ENCODE measurements around the gene ENPEP.
"Not testable (repeated sequence)": the region's sequence is repeated elsewhere in the genome, so short reads cannot be mapped to it uniquely, and the experiment has no call there.

Gene ENPEP

DNA sequence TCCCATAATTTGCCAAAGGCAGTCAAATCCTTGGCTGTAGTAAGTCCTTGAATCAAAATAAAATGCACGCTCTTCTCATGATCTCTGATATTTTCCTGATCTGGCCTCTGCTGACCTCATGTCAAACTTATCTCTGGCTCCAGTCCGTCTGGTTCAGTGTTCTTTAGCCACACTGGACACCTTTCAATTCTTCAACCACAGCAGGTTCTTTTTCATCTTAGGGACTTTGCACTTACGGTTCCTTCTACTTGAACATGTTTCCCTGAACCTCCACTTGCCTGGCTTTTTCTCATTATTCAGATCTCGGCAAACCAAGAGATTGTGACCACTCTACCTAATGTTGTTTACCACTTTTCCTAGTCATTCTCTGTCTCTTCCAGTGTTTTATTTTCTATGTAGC is 10.3 kb downstream of the ENPEP start:
- TF ChIP-seq EZH2phosphoT487 (conservative IDR thresholded peaks at IDR 0.05; ENCODE audit: low read length) (no peak), CTCF (IDR thresholded peaks at IDR 0.05; ENCODE audit: insufficient read depth, low read length, poor library complexity, severe bottlenecking) (no peak)
- Histone ChIP-seq H3K4me3 (ENCODE audit: insufficient read depth, low read length, poor library complexity, severe bottlenecking) (no peak overlapping the region), H3K9me3 (ENCODE audit: insufficient read depth, low read length) (no peaks in the 10 kb centered on the region), H3K27ac (ENCODE audit: low read depth, low read length) (no peak overlapping the region), H4K20me1 (ENCODE audit: low read depth, low read length) (no peaks in the 10 kb centered on the region), H3K27me3 (ENCODE audit: low read length) (no peaks in the 10 kb centered on the region), H3K36me3 (ENCODE audit: low read length) (no peaks in the 10 kb centered on the region), H3K9ac (ENCODE audit: low read length) (no peak overlapping the region), H3K79me2 (ENCODE audit: insufficient read depth, low read length) (no peaks in the 10 kb centered on the region), H3F3A (ENCODE audit: insufficient read depth) (no peaks in the 10 kb centered on the region), H3K9me2 (replicated peaks; ENCODE audit: insufficient read depth, low read length) (no peaks in the 10 kb centered on the region), H3K4me2 (ENCODE audit: low read depth, low read length, poor library complexity, severe bottlenecking) (no peak overlapping the region), H2AFZ (ENCODE audit: low read depth, low read length, severe bottlenecking) (no peak overlapping the region)

DNA sequence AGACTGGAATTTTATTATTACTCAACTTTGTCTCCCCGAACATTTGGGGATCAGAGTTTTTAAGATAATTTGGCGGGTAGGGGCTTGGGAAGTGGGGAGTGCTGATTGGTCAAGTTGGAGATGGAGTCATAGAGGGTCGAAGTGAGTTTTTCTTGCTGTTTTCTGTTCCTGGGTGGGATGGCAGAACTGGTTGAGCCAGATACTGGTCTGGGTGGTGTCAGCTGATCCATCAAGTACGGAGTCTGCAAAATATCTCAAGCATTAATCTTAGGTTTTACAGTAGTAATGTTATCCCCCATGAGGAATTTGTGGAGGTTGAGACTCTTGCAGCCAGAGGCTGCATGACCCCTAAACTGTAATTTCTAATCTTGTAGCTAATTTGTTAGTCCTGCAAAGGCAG is 10.9 kb downstream of the ENPEP start:
- not testable (repeated sequence) for H3K9me3 ChIP-seq (ENCODE audit: insufficient read depth, low read length); H4K20me1 ChIP-seq (ENCODE audit: low read depth, low read length); H3K27me3 ChIP-seq (ENCODE audit: low read length); H3K9me2 ChIP-seq (replicated peaks; ENCODE audit: insufficient read depth, low read length); H3K9ac ChIP-seq (ENCODE audit: low read length); H3F3A ChIP-seq (ENCODE audit: insufficient read depth); H3K4me3 ChIP-seq (ENCODE audit: insufficient read depth, low read length, poor library complexity, severe bottlenecking); H3K27ac ChIP-seq (ENCODE audit: low read depth, low read length); H2AFZ ChIP-seq (ENCODE audit: low read depth, low read length, severe bottlenecking); H3K36me3 ChIP-seq (ENCODE audit: low read length); H3K79me2 ChIP-seq (ENCODE audit: insufficient read depth, low read length); H3K4me2 ChIP-seq (ENCODE audit: low read depth, low read length, poor library complexity, severe bottlenecking)

- no peak overlapping the region for H3K4me3 ChIP-seq (ENCODE audit: insufficient read depth, low read length, poor library complexity, severe bottlenecking)
These were observed 11.9 kb downstream of the ENPEP start for GRCh38 chr4:110487873-110488272.

More at GRCh38 chr4:110487873-110488272, 11.9 kb downstream of the ENPEP start:
- H3K27ac ChIP-seq (ENCODE audit: low read depth, low read length) = no peak overlapping the region
- H3K4me2 ChIP-seq (ENCODE audit: low read depth, low read length, poor library complexity, severe bottlenecking) = no peak overlapping the region
- no peaks in the 10 kb centered on the region for H3K27me3 ChIP-seq (ENCODE audit: low read length)
- TF ChIP-seq CTCF (IDR thresholded peaks at IDR 0.05; ENCODE audit: insufficient read depth, low read length, poor library complexity, severe bottlenecking) = no peak
- TF ChIP-seq EZH2phosphoT487 (conservative IDR thresholded peaks at IDR 0.05; ENCODE audit: low read length) = no peak
- H3K9ac ChIP-seq (ENCODE audit: low read length) = no peak overlapping the region
- no peaks in the 10 kb centered on the region for H3F3A ChIP-seq (ENCODE audit: insufficient read depth)
- no peaks in the 10 kb centered on the region for H4K20me1 ChIP-seq (ENCODE audit: low read depth, low read length)
- no peaks in the 10 kb centered on the region for H3K36me3 ChIP-seq (ENCODE audit: low read length)
- no peaks in the 10 kb centered on the region for H3K9me3 ChIP-seq (ENCODE audit: insufficient read depth, low read length)
- H3K79me2 ChIP-seq (ENCODE audit: insufficient read depth, low read length) = no peaks in the 10 kb centered on the region
- no peak overlapping the region for H2AFZ ChIP-seq (ENCODE audit: low read depth, low read length, severe bottlenecking)
- H3K9me2 ChIP-seq (replicated peaks; ENCODE audit: insufficient read depth, low read length) = no peaks in the 10 kb centered on the region

All from SU-DHL-6 (cell line).